GM21447 (cell line): Measurements from ENCODE around the gene NCBP3.

ENCODE experiments used
- ATAC-seq: cut with Tn5 transposase; IDR thresholded peaks from one replicate; pipeline ENCODE4 v1.9.1; 2021; ENCODE audit not compliant: unreplicated experiment

The NCBP3 gene

GRCh38 chr17:3813171-3813570 is 32.9 kb downstream of the NCBP3 start:
- no peak for ATAC-seq

GRCh38 chr17:3812771-3813170 is 33.3 kb downstream of the NCBP3 start:
- no peak for ATAC-seq

- ATAC-seq = no peak
These were observed 33.8 kb downstream of the NCBP3 start for GRCh38 chr17:3812284-3812683.

- ATAC-seq = no peak
These were observed 36.0 kb downstream of the NCBP3 start for GRCh38 chr17:3810019-3810418.

- ATAC-seq = no peak
These were observed 36.9 kb downstream of the NCBP3 start for GRCh38 chr17:3809135-3809534.

- ATAC-seq = no peak
These were observed 37.3 kb downstream of the NCBP3 start for GRCh38 chr17:3808701-3809100.

GRCh38 chr17:3805581-3805980 is 40.5 kb downstream of the NCBP3 start:
- no peak for ATAC-seq

GRCh38 chr17:3804503-3804931 is 41.5 kb downstream of the NCBP3 start:
- peak; percentile 77 for ATAC-seq

- no peak for ATAC-seq
These were observed 42.8 kb downstream of the NCBP3 start for GRCh38 chr17:3803308-3803640.

- ATAC-seq = no peak
These were observed 43.4 kb downstream of the NCBP3 start for GRCh38 chr17:3802461-3803307.

GRCh38 chr17:3801792-3802191 is 44.3 kb downstream of the NCBP3 start:
- ATAC-seq = no peak

GRCh38 chr17:3801347-3801746 is 44.7 kb downstream of the NCBP3 start:
- no peak for ATAC-seq

- ATAC-seq = no peak
These were observed 45.4 kb downstream of the NCBP3 start, which contains the start of gene ITGAE for GRCh38 chr17:3800362-3801271. Gene ITGAE, minus strand, starts transcription at chr17:3801188. Its CDS starts 44 bp downstream, at chr17:3801144.

- no peak for ATAC-seq
These were observed 46.7 kb downstream of the NCBP3 start for GRCh38 chr17:3799181-3799945.

- ATAC-seq = no peak
These were observed 47.5 kb downstream of the NCBP3 start for GRCh38 chr17:3798273-3799180.

- ATAC-seq = peak; percentile 39
These were observed 49.2 kb downstream of the NCBP3 start for GRCh38 chr17:3796822-3797170.

- ATAC-seq = peak; percentile 54
These were observed 49.8 kb downstream of the NCBP3 start for GRCh38 chr17:3796110-3796821.

GRCh38 chr17:3795390-3796102 is 50.5 kb downstream of the NCBP3 start:
- no peak for ATAC-seq
